WTC11 (cell line): Measurements from ENCODE around the gene RBM20. TPM values are rescaled to one million over a fixed set of nuclear protein-coding genes. Genes with fewer than 3 reads are reported as not detected.

ENCODE experiments used
- ATAC-seq: fragments of 200-7000 bp; cut with Tn5 transposase; 2 replicates; pipeline ENCODE4 v1.10.0; 2021; ENCODE audit warnings: mild to moderate bottlenecking, moderate library complexity
- CTCF ChIA-PET: fragments of 300-600 bp; sonication (Branson Sonifier 250); formaldehyde crosslinking; loops from one replicate; lab custom pipeline; 2021; ENCODE audit warnings: antibody characterized with exemption; lab: Charles Lee
- POLR2A ChIA-PET: fragments of 350-600 bp; sonication (Branson Sonifier 250); formaldehyde crosslinking; loops from one replicate; lab custom pipeline; 2021; ENCODE audit warnings: antibody characterized with exemption; lab: Charles Lee
- DNase-seq: peaks from one replicate; pipeline ENCODE4 v3.0.0; 2021; ENCODE audit warnings: low spot score
- H3K27ac Mint-ChIP-seq: 2 replicates; pipeline ENCODE4 v1.8.0; 2021; ENCODE audit warnings: mixed read lengths
- H3K27me3 Mint-ChIP-seq: 2 replicates; pipeline ENCODE4 v1.8.0; 2021; ENCODE audit warnings: low read depth, mild to moderate bottlenecking, moderate library complexity, mixed read lengths
- H3K36me3 Mint-ChIP-seq: 2 replicates; pipeline ENCODE4 v1.8.0; 2021; ENCODE audit warnings: mixed read lengths
- H3K4me1 Mint-ChIP-seq: 2 replicates; pipeline ENCODE4 v1.8.0; 2022; ENCODE audit warnings: mixed read lengths
- H3K4me3 Mint-ChIP-seq: 2 replicates; pipeline ENCODE4 v1.8.0; 2021; ENCODE audit warnings: mild to moderate bottlenecking, moderate library complexity, mixed read lengths
- H3K9me3 Mint-ChIP-seq: 2 replicates; pipeline ENCODE4 v1.8.0; 2021; ENCODE audit warnings: mixed read lengths
- AFF4 ChIP-seq: sonication (generic); formaldehyde crosslinking; IDR thresholded peaks from 2 replicates; pipeline ENCODE4 v1.8.1; 2023; ENCODE audit warnings: mild to moderate bottlenecking, missing genetic modification reagents, borderline replicate concordance
- E2F1 ChIP-seq: sonication (generic); formaldehyde crosslinking; IDR thresholded peaks from 2 replicates; pipeline ENCODE4 v1.8.0; 2022; ENCODE audit warnings: mild to moderate bottlenecking, missing genetic modification reagents
- E2F4 ChIP-seq: sonication (generic); formaldehyde crosslinking; IDR thresholded peaks from 2 replicates; pipeline ENCODE4 v1.8.1; 2022; ENCODE audit warnings: low read depth, mild to moderate bottlenecking, moderate library complexity, missing genetic modification reagents, borderline replicate concordance
- FOXP4 ChIP-seq: sonication (generic); formaldehyde crosslinking; IDR thresholded peaks from 2 replicates; pipeline ENCODE4 v1.8.0; 2022; ENCODE audit warnings: mild to moderate bottlenecking, missing genetic modification reagents
- GTF2I ChIP-seq: fragments of 250-450 bp; sonication (Bioruptor Pico); conservative IDR thresholded peaks from 2 replicates; pipeline ENCODE4 v1.4.0; 2021; ENCODE audit warnings: mild to moderate bottlenecking
- JUN ChIP-seq: sonication (generic); formaldehyde crosslinking; IDR thresholded peaks from 2 replicates; pipeline ENCODE4 v1.8.0; 2023; ENCODE audit warnings: mild to moderate bottlenecking, missing genetic modification reagents
- KAT7 ChIP-seq: sonication (generic); formaldehyde crosslinking; IDR thresholded peaks from 2 replicates; pipeline ENCODE4 v1.8.1; 2023; ENCODE audit warnings: missing genetic modification reagents, mild to moderate bottlenecking, borderline replicate concordance
- NFATC4 ChIP-seq: fragments of 250-450 bp; sonication (Bioruptor Pico); IDR thresholded peaks from 2 replicates; pipeline ENCODE4 v1.9.0; 2021; ENCODE audit warnings: mild to moderate bottlenecking
- PRRX2 ChIP-seq: fragments of 250-450 bp; sonication (Bioruptor Pico); IDR thresholded peaks from 2 replicates; pipeline ENCODE4 v1.8.0; 2021; ENCODE audit warnings: mild to moderate bottlenecking
- ZBTB21 ChIP-seq: sonication (generic); formaldehyde crosslinking; IDR thresholded peaks from 2 replicates; pipeline ENCODE4 v1.8.1; 2023; ENCODE audit warnings: mild to moderate bottlenecking, missing genetic modification reagents, borderline replicate concordance
- ZNF232 ChIP-seq: sonication (generic); formaldehyde crosslinking; IDR thresholded peaks from 2 replicates; pipeline ENCODE4 v1.8.0; 2022; ENCODE audit warnings: mild to moderate bottlenecking, missing genetic modification reagents
- ZNF317 ChIP-seq: sonication (generic); formaldehyde crosslinking; IDR thresholded peaks from 2 replicates; pipeline ENCODE4 v1.8.1; 2023; ENCODE audit warnings: low read depth, mild to moderate bottlenecking, moderate library complexity, missing genetic modification reagents, borderline replicate concordance
- ZNF416 ChIP-seq: fragments of 250-450 bp; sonication (Bioruptor Pico); IDR thresholded peaks from 2 replicates; pipeline ENCODE4 v1.9.0; 2021; ENCODE audit warnings: mild to moderate bottlenecking, inconsistent platforms
- ZNF671 ChIP-seq: fragments of 250-450 bp; sonication (Bioruptor Pico); IDR thresholded peaks from 2 replicates; pipeline ENCODE4 v1.8.0; 2021; ENCODE audit warnings: mild to moderate bottlenecking
- total RNA-seq: library from RNA; stranded (reverse); gene quantifications from 3 replicates; pipeline ENCODE4 v1.2.3, GENCODE V29; 2021
- TF ChIP-seq, protein P1 (sequence below): sonication (generic); formaldehyde crosslinking; IDR thresholded peaks from 2 replicates; pipeline ENCODE4 v1.8.1; 2023; ENCODE audit warnings: mild to moderate bottlenecking, missing genetic modification reagents, moderate library complexity
- TF ChIP-seq, protein P2 (sequence below): fragments of 250-450 bp; sonication (Bioruptor Pico); IDR thresholded peaks from 2 replicates; pipeline ENCODE4 v1.9.0; 2021; ENCODE audit warnings: mild to moderate bottlenecking

The RBM20 gene
- total RNA-seq, 1 experiment from 2014 or later = 0.52 TPM

DNA sequence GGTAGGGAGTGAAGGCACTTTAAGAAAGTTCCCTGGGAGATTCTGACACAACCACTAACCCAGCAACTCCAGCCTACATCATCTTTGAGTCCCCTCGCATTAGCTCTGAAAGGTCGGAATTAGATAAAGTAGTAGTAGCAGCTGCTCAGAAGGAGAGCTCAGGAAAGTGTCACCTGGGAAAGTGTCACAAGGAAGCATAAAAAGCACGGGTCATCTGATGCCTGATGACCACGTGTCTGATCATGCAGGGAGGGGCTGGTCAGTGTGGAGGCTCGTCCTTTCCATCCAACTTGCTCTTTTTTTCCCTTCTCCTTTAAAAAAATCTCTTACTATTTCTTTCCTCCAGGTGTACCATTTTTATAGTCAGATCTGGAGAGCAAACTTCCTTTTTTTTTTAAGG is 180.5 kb downstream of the RBM20 start (continued):
- TF ChIP-seq AFF4 (no peak), ZNF671 (CRISPR knock-in tag) (no peak)

GRCh38 chr10:110825508-110825907 is 181.4 kb downstream of the RBM20 start:
- POLR2A ChIA-PET = no interaction called here
- H3K9me3 Mint-ChIP-seq = no peaks in the 10 kb centered on the region
- TF ChIP-seq E2F4 (CRISPR knock-in tag) = no peak
- TF ChIP-seq, protein P1, sequence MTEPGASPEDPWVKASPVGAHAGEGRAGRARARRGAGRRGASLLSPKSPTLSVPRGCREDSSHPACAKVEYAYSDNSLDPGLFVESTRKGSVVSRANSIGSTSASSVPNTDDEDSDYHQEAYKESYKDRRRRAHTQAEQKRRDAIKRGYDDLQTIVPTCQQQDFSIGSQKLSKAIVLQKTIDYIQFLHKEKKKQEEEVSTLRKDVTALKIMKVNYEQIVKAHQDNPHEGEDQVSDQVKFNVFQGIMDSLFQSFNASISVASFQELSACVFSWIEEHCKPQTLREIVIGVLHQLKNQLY (CRISPR knock-in tag) = no peak
- TF ChIP-seq E2F1 (CRISPR knock-in tag) = no peak
- TF ChIP-seq FOXP4 (CRISPR knock-in tag) = no peak
- no peak for TF ChIP-seq PRRX2
- no peak for TF ChIP-seq ZNF317
- TF ChIP-seq GTF2I (CRISPR knock-in tag) = no peak
- TF ChIP-seq JUN = no peak
- no peak for TF ChIP-seq ZNF232 (CRISPR knock-in tag)
- no peak for TF ChIP-seq NFATC4 (CRISPR knock-in tag)
- TF ChIP-seq, protein P2, sequence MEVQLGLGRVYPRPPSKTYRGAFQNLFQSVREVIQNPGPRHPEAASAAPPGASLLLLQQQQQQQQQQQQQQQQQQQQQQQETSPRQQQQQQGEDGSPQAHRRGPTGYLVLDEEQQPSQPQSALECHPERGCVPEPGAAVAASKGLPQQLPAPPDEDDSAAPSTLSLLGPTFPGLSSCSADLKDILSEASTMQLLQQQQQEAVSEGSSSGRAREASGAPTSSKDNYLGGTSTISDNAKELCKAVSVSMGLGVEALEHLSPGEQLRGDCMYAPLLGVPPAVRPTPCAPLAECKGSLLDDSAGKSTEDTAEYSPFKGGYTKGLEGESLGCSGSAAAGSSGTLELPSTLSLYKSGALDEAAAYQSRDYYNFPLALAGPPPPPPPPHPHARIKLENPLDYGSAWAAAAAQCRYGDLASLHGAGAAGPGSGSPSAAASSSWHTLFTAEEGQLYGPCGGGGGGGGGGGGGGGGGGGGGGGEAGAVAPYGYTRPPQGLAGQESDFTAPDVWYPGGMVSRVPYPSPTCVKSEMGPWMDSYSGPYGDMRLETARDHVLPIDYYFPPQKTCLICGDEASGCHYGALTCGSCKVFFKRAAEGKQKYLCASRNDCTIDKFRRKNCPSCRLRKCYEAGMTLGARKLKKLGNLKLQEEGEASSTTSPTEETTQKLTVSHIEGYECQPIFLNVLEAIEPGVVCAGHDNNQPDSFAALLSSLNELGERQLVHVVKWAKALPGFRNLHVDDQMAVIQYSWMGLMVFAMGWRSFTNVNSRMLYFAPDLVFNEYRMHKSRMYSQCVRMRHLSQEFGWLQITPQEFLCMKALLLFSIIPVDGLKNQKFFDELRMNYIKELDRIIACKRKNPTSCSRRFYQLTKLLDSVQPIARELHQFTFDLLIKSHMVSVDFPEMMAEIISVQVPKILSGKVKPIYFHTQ (CRISPR knock-in tag) = no peak
- TF ChIP-seq ZNF416 (CRISPR knock-in tag) = no peak
- no peak for TF ChIP-seq KAT7 (CRISPR knock-in tag)
- no peak for TF ChIP-seq ZBTB21
- TF ChIP-seq, all 79 proteins: peak for 0
- Mint-ChIP-seq H3K27ac (no peak overlapping the region), H3K4me3 (no peak overlapping the region), H3K4me1 (peaks cover 22% of the 10 kb centered on the region), H3K36me3 (no peaks in the 10 kb centered on the region), H3K27me3 (no peaks in the 10 kb centered on the region)
- no peak for DNase-seq
- CTCF ChIA-PET = no interaction called here
- no peak for ATAC-seq
